Measurements from ENCODE around the gene TSPAN5.

The TSPAN5 gene

GRCh38 chr4:98601708-98602107 lies 56.7 kb downstream of the TSPAN5 start:
- no peak for DNase-seq (ENCODE audit: low read depth in 2 of 3, low spot score in 2 of 3)

- DNase-seq (ENCODE audit: low read depth in 2 of 3, low spot score in 2 of 3): no peak
Observed at GRCh38 chr4:98599617-98600205, 58.7 kb downstream of the TSPAN5 start.

- no peak for DNase-seq (ENCODE audit: low read depth in 2 of 3, low spot score in 2 of 3)
Observed at GRCh38 chr4:98586962-98587354, 71.5 kb downstream of the TSPAN5 start.

- no peak for DNase-seq (ENCODE audit: low read depth in 2 of 3, low spot score in 2 of 3)
Observed at GRCh38 chr4:98586291-98586961, 72.0 kb downstream of the TSPAN5 start.

- no peak for DNase-seq (ENCODE audit: low read depth in 2 of 3, low spot score in 2 of 3)
Observed at GRCh38 chr4:98585596-98585995, 72.8 kb downstream of the TSPAN5 start.

GRCh38 chr4:98584265-98584664 lies 74.1 kb downstream of the TSPAN5 start:
- DNase-seq (ENCODE audit: low read depth in 2 of 3, low spot score in 2 of 3): no peak

- no peak for DNase-seq (ENCODE audit: low read depth in 2 of 3, low spot score in 2 of 3)
Observed at GRCh38 chr4:98583265-98583664, 75.1 kb downstream of the TSPAN5 start.

GRCh38 chr4:98581126-98581525 lies 77.3 kb downstream of the TSPAN5 start:
- no peak for DNase-seq (ENCODE audit: low read depth in 2 of 3, low spot score in 2 of 3)

GRCh38 chr4:98577956-98578355 lies 80.5 kb downstream of the TSPAN5 start:
- DNase-seq (ENCODE audit: low read depth in 2 of 3, low spot score in 2 of 3): no peak

- DNase-seq (ENCODE audit: low read depth in 2 of 3, low spot score in 2 of 3): no peak
Observed at GRCh38 chr4:98574816-98575215, 83.6 kb downstream of the TSPAN5 start.

- DNase-seq (ENCODE audit: low read depth in 2 of 3, low spot score in 2 of 3): no peak
Observed at GRCh38 chr4:98573791-98574190, 84.6 kb downstream of the TSPAN5 start.

GRCh38 chr4:98572697-98573096 lies 85.7 kb downstream of the TSPAN5 start:
- no peak for DNase-seq (ENCODE audit: low read depth in 2 of 3, low spot score in 2 of 3)

GRCh38 chr4:98571161-98571786 lies 87.1 kb downstream of the TSPAN5 start:
- no peak for DNase-seq (ENCODE audit: low read depth in 2 of 3, low spot score in 2 of 3)

- no peak for DNase-seq (ENCODE audit: low read depth in 2 of 3, low spot score in 2 of 3)
Observed at GRCh38 chr4:98570151-98570797, 88.1 kb downstream of the TSPAN5 start.

GRCh38 chr4:98568941-98569663 lies 89.3 kb downstream of the TSPAN5 start:
- DNase-seq (ENCODE audit: low read depth in 2 of 3, low spot score in 2 of 3): no peak

- no peak for DNase-seq (ENCODE audit: low read depth in 2 of 3, low spot score in 2 of 3)
Observed at GRCh38 chr4:98567611-98568010, 90.8 kb downstream of the TSPAN5 start.

- DNase-seq (ENCODE audit: low read depth in 2 of 3, low spot score in 2 of 3): no peak
Observed at GRCh38 chr4:98566361-98567008, 91.9 kb downstream of the TSPAN5 start.

- no peak for DNase-seq (ENCODE audit: low read depth in 2 of 3, low spot score in 2 of 3)
Observed at GRCh38 chr4:98565681-98566301, 92.6 kb downstream of the TSPAN5 start.

- DNase-seq (ENCODE audit: low read depth in 2 of 3, low spot score in 2 of 3): no peak
Observed at GRCh38 chr4:98564852-98565251, 93.6 kb downstream of the TSPAN5 start.

- no peak for DNase-seq (ENCODE audit: low read depth in 2 of 3, low spot score in 2 of 3)
Observed at GRCh38 chr4:98560321-98560720, 98.1 kb downstream of the TSPAN5 start.
